ENCODE data around the gene TMEM117. TPM values are rescaled to one million over a fixed set of nuclear protein-coding genes. Genes with fewer than 3 reads are reported as not detected.
"Not testable (repeated sequence)": the region's sequence is repeated elsewhere in the genome, so short reads cannot be mapped to it uniquely, and the experiment has no call there.

The TMEM117 gene
- total RNA-seq, 1 donor from 2014 or later, result 2.6 TPM

- no peak for DNase-seq (ENCODE audit: low read depth, low spot score)
Observed at GRCh38 chr12:43840338-43840737, 4.5 kb downstream of the TMEM117 start.

GRCh38 chr12:43841253-43841652 is 5.4 kb downstream of the TMEM117 start:
- no peak for DNase-seq (ENCODE audit: low read depth, low spot score)

- DNase-seq (ENCODE audit: low read depth, low spot score), result no peak
Observed at GRCh38 chr12:43842259-43842658, 6.4 kb downstream of the TMEM117 start.

- not testable (repeated sequence) for DNase-seq (ENCODE audit: low read depth, low spot score)
Observed at GRCh38 chr12:43847425-43848225, 11.7 kb downstream of the TMEM117 start.

- DNase-seq (ENCODE audit: low read depth, low spot score), result no peak
Observed at GRCh38 chr12:43848226-43848507, 12.3 kb downstream of the TMEM117 start.

- DNase-seq (ENCODE audit: low read depth, low spot score), result no peak
Observed at GRCh38 chr12:43848786-43849185, 12.9 kb downstream of the TMEM117 start.

GRCh38 chr12:43852744-43853143 is 16.9 kb downstream of the TMEM117 start:
- no peak for DNase-seq (ENCODE audit: low read depth, low spot score)

GRCh38 chr12:43856972-43857371 is 21.1 kb downstream of the TMEM117 start:
- DNase-seq (ENCODE audit: low read depth, low spot score), result no peak

- no peak for DNase-seq (ENCODE audit: low read depth, low spot score)
Observed at GRCh38 chr12:43858096-43858495, 22.2 kb downstream of the TMEM117 start.

- no peak for DNase-seq (ENCODE audit: low read depth, low spot score)
Observed at GRCh38 chr12:43858991-43859390, 23.1 kb downstream of the TMEM117 start.

GRCh38 chr12:43861015-43861839 is 25.3 kb downstream of the TMEM117 start:
- no peak for DNase-seq (ENCODE audit: low read depth, low spot score)

GRCh38 chr12:43861840-43862150 is 25.9 kb downstream of the TMEM117 start:
- DNase-seq (ENCODE audit: low read depth, low spot score), result no peak

- DNase-seq (ENCODE audit: low read depth, low spot score), result no peak
Observed at GRCh38 chr12:43863770-43864366, 28.0 kb downstream of the TMEM117 start.

GRCh38 chr12:43864557-43864956 is 28.7 kb downstream of the TMEM117 start:
- DNase-seq (ENCODE audit: low read depth, low spot score), result not testable (repeated sequence)

- no peak for DNase-seq (ENCODE audit: low read depth, low spot score)
Observed at GRCh38 chr12:43869184-43869583, 33.3 kb downstream of the TMEM117 start.

GRCh38 chr12:43869765-43870164 is 33.9 kb downstream of the TMEM117 start:
- DNase-seq (ENCODE audit: low read depth, low spot score), result not testable (repeated sequence)

- not testable (repeated sequence) for DNase-seq (ENCODE audit: low read depth, low spot score)
Observed at GRCh38 chr12:43871258-43871657, 35.4 kb downstream of the TMEM117 start.

GRCh38 chr12:43872396-43872795 is 36.5 kb downstream of the TMEM117 start:
- DNase-seq (ENCODE audit: low read depth, low spot score), result no peak

GRCh38 chr12:43878050-43878449 is 42.2 kb downstream of the TMEM117 start:
- DNase-seq (ENCODE audit: low read depth, low spot score), result no peak

- no peak for DNase-seq (ENCODE audit: low read depth, low spot score)
Observed at GRCh38 chr12:43880547-43880946, 44.7 kb downstream of the TMEM117 start.

GRCh38 chr12:43882578-43883178 is 46.8 kb downstream of the TMEM117 start:
- peak; percentile 15 for DNase-seq (ENCODE audit: low read depth, low spot score)

GRCh38 chr12:43883311-43883710 is 47.4 kb downstream of the TMEM117 start:
- DNase-seq (ENCODE audit: low read depth, low spot score), result no peak
